HG02970 (cell line): ENCODE measurements around the gene PGAP3.
A peak's percentile ranks its signal among the peaks of the same experiment; 100 is the strongest.

Experiments
- ATAC-seq: cut with Tn5 transposase; IDR thresholded peaks from one replicate; pipeline ENCODE4 v1.9.1; 2021; ENCODE audit warnings: mild to moderate bottlenecking, moderate library complexity, moderate number of reproducible peaks; ENCODE audit not compliant: unreplicated experiment, low FRiP score

The PGAP3 gene

DNA sequence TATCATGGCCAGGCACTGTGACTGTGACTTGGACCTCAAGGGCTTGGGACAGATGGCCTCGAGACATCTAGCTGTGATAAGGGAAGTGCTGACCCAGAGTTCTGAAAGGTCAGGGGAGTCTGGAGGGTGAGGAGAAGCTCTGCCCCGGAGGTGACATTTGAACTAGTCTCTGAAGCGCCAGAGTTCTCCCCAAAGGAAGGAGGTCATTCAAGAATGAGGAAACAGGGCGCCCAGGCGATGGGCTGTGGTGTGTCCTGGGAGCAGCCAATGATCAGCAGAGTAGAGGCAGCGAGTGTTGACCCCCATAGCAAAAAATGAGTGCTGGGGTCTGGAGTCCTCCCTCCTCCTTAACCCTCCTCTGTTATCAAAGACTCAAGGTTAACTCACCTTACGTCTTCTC lies 46.0 kb downstream of the PGAP3 start:
- no peak for ATAC-seq

DNA sequence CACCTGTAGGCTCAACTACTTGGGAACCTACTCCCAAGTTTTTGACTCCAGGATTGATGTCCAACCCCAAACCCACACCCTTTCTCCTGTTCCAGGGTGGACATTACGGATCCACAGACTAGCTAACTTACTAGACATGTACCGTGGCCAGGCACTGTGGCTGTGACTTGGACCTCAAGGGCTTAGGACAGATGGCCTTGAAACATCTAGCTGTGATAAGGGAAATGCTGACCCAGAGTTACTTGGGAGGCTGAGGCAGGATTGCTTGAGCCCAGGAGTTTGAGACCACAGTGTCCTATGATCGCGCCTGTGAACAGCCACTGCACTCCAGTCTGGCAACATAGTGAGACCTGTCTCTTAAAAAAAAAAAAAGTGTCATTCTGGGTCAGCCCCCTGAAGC lies 46.8 kb downstream of the PGAP3 start:
- no peak for ATAC-seq

DNA sequence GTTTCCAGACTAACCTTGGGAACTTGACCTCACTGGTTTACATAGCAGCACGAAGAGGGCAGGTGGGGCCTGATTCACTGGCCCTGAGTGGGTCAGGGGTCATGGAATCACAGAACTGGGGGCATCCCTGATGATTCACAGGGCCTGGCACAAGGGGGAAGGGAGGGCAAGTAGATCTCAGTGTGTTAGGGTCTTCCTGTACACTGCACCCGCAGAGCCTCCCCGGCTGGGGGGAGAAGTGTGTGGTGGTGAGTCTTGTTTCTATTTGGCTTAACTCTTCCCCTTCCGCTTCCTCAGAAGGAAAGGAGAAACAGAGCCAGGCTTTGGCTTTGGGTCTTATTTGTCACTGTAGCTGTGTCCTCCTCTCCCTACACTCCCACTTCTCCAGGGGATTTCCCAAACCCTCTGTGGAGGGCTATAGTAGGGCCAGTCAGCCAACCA lies 47.2 kb downstream of the PGAP3 start:
- no peak for ATAC-seq

- ATAC-seq, result no peak
These were observed 48.0 kb downstream of the PGAP3 start for GRCh38 chr17:39639566-39640458.

GRCh38 chr17:39639043-39639442 lies 48.8 kb downstream of the PGAP3 start:
- no peak for ATAC-seq

DNA sequence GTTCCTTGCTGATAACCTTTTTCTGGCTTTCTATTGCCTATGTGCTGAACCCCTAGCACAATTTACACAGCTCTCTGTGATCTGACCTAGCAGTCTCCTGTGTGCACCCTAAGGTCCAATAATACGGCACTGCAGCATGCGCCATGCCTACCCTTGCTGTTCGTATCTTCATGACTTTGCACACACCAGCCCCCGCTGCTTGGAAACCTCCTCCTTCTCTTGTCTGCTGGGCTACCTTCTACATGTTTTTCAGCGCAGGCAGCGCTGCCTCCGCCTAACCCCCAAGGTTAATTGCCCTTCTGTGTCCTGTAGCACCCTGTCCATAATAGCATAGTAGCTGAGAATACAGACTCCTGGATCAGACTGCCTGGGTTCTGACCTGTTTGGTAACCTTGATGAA lies 49.5 kb downstream of the PGAP3 start:
- no peak for ATAC-seq

DNA sequence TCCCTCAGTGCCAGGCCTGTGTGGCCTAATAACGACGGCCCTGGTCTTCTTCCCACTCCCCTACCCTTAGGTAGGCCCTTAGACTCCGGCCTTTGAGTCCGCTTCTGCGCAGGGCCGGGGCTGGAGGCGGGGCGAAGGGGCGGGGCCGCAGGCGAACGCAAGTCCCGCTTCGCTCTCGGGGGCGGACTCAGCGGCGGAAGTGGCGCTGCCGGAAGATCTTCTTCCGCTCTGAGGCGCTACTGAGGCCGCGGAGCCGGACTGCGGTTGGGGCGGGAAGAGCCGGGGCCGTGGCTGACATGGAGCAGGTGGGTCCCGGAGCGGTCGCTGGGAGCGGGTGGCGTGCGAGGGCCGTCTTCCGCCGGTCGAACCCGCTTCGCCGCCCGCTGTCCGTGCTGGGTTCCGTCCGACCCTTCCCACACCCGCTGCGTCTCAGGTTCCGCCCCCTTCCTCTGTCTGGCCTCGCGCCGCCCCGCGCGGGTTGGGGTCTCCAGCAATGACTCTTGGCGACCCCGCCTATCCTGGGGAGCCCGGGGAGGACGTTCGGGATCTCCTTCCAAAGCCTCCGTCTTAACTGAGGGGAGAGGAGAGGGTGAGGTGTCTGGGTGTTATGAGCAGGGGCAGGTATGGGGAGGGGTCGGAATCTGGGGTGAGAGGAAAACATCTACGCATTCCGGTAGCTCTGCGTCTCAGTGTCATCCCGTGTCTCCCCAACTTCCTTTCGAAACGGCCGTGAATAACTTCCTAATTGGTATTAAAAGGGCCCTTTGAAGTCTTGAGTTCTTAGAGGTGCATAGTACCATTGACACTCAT lies 50.7 kb downstream of the PGAP3 start, which contains the start of gene STARD3:
Gene STARD3 (plus strand): TSS at position 218 of the 810 bp plus-strand sequence. CDS start 16,388 bp downstream, outside the sequence.
- peak; percentile 76 for ATAC-seq

DNA sequence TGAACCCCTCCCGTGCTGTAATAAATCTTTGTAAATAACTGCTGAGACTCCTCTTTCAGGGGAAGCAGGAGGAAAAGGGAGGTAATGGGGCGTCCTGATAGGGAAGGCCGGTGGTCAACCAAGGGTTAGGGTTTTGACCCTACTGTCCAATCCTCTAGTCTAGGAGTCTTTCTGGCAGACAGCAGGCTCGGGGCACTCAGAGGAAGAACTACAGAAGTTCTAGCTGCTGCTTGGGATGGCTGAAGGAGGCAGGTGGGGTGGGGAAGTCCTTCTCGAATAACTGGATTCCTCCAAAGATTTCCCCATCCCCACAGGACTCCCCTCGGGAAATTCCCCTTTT lies 51.3 kb downstream of the PGAP3 start:
- no peak for ATAC-seq

- ATAC-seq, result no peak
These were observed 52.2 kb downstream of the PGAP3 start for GRCh38 chr17:39635614-39636176.

- ATAC-seq, result no peak
These were observed 53.4 kb downstream of the PGAP3 start for GRCh38 chr17:39634384-39634871.

- no peak for ATAC-seq
These were observed 54.2 kb downstream of the PGAP3 start for GRCh38 chr17:39633570-39634183.

DNA sequence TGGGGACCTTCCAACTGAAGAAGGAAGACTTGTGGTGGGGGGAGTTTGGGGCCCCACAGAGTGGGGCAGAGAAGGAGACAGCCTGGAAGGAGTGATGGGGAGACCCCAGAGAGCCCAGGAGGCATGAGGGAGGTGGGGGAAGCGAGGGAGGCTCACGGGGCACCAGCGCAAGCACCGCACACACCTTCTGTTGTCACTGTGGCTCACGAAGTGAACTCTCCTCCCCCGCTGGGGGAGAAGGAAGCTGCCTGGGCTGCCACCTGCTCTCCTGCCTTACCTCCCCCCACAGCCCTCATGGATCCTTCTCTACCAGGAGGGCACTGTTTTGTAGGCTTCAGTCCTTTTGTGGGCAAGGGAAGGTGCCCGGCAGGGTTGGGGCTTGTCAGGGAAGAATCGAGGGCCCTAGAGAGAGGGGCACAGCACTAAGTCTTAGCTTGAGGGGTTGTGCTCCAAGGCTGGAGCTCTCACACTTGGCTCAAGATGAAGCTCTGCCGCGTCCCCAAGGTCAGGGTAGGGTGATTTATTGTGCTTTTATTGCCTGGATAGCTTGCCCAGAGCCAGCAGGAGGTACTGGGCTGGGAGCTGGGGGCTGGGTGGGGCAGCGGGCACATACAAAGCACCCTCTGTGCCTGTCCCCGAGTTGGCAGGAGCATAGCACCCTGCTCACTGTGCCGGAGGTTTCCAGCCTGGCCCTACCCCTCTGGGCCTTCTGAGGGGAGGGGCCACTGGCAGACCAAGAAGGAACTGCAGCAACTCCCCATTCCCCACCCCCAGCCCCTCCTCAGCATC lies 55.5 kb downstream of the PGAP3 start:
- no peak for ATAC-seq

DNA sequence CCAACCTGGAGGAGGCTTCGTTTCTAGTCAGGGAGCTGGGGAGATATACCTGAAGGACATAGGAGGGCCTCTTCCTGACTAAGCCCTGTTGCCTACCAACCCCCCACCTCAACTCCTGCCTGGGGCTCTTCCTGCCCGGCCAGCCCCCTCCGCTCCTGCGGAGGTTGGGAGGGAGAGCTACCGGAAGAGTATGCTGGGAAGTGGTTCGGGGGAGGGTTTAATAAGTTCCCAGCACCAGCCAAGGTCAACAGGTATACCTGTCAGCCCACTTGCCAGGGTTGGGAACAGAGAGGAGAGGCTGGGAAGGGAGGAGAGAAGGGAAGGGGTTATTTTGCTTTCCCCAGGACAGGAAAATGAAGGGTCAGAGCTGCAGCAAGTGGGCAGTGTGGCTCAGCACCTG lies 56.5 kb downstream of the PGAP3 start:
- ATAC-seq, result no peak

- no peak for ATAC-seq
These were observed 58.0 kb downstream of the PGAP3 start for GRCh38 chr17:39629898-39630297.

DNA sequence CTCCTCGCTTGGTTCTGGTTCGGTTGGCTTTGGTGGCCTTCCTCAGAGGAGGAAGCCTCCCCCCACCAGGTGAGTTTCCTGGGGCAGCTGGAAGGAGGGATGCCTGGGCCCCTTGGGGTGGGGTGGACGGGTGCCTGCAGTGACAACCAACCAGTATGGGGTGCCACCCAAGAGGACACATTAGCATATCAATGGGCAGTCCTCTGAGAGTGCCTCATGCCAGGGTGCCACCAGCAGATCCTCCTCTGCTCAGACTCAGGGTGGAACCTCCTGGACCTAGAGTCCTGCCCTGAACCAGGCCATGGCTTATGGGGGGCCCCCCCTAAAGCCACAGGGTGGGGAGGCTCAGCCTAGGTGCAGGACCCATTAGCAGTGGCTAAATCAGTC lies 58.4 kb downstream of the PGAP3 start:
- ATAC-seq, result no peak

GRCh38 chr17:39628655-39629493 lies 59.0 kb downstream of the PGAP3 start:
- ATAC-seq, result no peak

GRCh38 chr17:39627712-39628516 lies 59.9 kb downstream of the PGAP3 start:
- ATAC-seq, result no peak

DNA sequence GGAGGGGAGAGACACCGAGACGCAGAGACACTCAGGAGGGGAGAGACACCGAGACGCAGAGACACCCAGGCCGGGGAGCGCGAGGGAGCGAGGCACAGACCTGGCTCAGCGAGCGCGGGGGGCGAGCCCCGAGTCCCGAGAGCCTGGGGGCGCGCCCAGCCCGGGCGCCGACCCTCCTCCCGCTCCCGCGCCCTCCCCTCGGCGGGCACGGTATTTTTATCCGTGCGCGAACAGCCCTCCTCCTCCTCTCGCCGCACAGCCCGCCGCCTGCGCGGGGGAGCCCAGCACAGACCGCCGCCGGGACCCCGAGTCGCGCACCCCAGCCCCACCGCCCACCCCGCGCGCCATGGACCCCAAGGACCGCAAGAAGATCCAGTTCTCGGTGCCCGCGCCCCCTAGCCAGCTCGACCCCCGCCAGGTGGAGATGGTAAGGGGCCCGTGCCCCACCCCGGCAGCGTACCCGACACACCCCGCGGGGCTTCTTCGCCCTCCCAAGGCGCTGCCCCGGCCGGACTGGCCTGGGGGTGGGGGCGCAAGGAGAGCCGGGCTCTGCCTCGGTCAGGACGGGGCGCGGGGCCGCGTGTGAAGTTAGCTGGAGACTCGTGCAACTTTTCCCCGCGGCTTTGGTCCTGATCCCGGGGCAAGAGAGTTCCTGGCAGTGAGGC lies 60.7 kb downstream of the PGAP3 start:
- no peak for ATAC-seq
